ENCODE measurements around the gene LIMS2. TPM values are rescaled to one million over a fixed set of nuclear protein-coding genes. Genes with fewer than 3 reads are reported as not detected.

The LIMS2 gene
- total RNA-seq, 1 experiment from 2014 or later: 0.26 TPM

DNA sequence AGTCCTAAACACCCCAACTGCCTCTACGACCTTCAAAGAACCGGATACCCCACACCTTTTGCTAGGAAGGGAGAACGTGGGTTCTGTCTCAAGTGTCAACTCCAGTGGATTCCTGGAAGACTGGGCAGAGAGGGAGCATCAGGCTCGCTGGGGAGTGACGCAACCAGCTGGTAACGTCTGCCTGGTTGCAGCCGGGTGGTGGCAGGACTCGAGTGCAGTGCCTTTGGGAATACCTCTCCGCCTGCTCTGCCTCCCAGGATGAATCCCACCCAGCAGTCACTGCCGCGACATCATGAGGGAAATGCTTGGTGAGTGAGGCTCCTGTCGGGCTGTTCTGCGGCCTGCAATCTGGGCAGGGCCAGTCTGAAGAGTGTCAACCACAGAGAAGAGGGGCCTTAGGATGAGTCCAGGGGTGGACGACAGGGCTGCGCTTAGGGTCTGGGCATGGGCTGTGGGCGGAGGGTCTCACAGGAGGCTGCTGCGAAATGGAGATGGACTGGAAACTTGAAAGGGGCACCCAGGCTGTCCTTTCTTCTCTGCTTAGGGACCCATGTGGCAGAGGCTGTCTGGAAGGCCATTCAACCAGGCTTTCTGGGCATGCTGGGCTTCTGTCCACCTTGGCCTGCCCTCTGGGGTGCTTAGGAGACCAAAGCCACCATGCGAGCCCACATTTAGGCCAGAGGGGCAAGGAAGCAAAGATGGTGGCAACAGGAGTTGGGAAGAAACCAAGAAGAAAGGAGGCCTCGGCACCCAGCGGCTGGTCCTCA lies 16.5 kb downstream of the LIMS2 start:
- no peak for DNase-seq (ENCODE audit: low read depth)

DNA sequence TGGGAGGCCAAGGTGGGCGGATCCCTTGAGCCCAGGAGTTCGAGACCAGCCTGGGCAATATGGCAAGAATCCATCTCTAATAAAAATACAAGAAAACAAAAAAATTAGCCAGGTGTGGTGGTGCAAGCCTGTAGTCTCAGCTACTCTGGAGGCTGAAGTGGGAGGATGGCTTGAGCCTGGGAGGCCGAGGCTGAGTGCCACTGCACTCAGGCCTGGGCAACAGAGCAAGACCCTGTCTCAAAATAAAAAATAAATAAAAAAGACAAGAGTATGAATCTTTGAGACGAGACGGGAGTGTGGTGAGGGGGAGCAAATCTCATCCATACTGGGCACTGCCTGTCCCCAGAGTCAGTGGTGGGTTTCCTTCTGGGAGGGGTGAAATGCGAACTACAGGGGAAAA lies 17.2 kb downstream of the LIMS2 start:
- no peak for DNase-seq (ENCODE audit: low read depth)

DNA sequence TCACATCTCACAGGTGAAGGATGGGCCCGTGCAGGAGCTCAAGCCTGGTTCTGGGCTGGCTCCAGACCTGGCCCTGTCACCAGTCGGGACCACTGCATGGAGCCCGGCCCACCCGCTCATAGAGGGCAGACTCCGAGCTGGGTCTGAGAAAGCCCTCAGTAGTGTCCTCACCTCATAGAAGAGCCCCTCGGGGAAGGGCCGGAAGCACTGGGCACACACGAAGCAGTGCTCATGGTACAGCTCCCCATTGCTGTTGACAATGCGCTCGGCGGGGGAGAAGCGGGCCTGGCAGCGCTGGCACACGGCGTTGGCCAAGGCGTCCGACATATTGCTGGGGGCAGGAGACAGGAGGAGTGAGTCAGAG lies 18.1 kb downstream of the LIMS2 start:
- no peak for DNase-seq (ENCODE audit: low read depth)

DNA sequence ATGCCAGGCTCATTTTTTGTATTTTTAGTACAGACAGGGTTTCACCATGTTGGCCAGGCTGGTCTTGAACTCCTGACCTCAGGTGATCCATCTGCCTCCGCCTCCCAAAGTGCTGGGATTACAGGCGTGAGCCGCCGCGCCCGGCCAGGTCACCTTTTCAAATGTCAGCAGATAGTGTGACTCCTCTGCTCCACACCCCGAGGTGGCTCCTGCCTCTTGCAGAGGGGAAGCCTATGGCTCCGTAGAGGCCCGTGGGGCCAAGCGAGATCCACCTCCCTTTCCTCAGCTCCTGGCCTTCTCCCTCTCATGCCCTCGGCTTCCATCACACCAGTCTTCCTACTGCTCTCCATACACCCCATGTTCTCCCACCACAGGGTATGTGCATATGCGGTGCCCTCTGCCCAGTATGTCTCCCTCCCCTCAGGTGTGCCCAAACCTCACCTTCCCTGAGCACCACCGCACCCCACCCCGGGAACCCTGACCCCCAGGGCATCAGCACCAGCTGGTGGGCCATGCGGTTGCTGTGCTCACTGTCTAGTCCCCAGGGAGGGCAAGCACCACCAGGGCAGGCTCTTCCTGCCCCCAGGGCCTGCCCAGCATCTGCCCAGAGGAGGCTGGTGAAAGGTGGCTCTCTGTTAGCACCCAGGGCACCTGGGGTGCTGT lies 18.6 kb downstream of the LIMS2 start:
- DNase-seq (ENCODE audit: low read depth): no peak

DNA sequence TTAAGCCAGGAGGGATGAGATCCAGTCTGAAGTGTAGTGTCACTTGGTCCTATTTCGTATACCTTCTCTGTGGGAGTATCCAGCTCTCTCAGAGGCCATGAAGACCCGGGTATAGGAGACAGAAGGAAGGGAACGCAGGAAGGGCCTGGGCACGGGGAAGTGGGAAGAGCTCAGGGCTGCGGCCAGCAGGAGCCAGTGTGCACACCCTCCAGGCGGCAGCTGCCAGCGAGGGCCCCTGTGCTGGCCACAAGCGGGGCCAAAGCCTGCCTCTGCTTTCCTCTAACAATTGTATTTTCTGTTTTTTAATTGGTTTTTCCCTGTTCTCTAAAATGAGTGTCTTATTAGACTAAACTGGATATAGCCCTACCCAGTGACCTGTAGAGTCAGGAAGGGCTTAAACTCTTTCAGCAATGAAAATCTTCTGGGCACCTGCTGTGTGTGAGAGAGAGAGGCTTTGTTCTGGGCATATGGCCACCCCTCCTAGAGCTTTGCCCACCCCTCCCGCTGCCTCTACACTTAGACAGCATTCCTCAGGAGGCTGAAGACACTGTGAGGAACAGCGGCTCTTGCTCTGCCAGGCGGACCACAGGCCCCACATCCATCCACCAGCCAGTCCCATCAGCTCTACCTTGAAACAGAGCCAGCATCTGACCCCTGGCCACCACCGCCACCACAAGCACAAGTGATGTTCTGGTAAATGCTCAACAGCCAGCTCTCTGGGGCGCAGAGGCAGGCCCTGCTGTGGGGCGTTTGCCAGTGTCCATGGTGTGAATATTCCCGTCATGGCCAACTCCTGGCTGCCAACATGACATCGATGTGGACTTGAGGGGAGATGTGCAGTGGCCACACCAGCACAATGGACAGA lies 19.9 kb downstream of the LIMS2 start:
- DNase-seq (ENCODE audit: low read depth): no peak

DNA sequence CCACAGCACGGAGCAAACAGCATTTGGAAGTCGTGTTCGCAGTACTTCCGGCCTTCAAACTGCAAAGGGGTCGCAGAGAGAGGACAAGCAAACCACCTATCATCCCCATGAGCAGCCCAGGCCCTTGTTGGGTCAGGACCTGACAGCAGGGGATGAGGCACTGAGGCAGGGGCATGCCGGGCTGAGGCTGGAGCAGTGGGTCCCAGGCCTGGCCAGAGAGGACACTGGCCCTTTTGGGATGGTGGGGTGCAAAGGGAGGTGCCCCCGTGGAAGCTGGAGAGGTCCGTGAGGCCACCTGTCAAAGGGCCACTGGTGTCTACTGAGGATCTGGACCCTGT lies 20.5 kb downstream of the LIMS2 start:
- no peak for DNase-seq (ENCODE audit: low read depth)

DNA sequence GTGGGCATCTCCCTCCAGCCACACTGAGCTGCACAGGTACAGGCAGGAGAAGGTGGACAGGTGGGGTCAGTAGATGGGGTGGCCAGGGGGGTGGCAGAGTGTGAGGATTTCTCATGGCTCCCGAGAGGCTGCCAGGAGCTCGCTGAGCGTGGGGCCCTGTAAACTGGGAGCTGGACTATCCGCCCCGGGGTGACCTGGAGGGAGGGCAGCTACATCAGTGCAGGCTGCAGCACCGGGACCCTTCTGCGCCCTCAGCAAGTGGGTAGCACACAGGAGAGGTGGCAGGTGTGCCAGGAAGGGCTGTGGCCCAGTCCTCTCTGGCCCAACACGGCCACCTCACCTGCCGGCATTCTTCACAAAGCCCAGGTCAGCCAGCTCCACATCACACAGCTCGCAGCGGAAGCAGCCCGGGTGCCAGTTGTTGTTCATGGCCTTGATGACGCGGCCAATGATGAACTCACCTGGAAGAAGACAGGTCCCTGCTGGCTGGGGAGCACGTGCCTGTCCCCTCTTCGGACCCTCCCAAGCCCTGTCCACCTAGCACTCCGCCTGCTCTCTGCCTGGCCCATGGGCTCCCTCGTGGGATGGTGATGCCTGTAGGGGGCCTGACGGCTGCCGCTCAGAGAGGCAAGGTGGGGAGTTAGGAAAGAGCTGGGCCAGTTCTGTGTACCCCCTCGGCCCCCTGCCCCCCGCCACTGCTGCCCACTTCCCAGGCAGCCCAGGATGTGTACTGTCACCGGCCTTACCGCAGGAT lies 21.1 kb downstream of the LIMS2 start:
- no peak for DNase-seq (ENCODE audit: low read depth)

DNA sequence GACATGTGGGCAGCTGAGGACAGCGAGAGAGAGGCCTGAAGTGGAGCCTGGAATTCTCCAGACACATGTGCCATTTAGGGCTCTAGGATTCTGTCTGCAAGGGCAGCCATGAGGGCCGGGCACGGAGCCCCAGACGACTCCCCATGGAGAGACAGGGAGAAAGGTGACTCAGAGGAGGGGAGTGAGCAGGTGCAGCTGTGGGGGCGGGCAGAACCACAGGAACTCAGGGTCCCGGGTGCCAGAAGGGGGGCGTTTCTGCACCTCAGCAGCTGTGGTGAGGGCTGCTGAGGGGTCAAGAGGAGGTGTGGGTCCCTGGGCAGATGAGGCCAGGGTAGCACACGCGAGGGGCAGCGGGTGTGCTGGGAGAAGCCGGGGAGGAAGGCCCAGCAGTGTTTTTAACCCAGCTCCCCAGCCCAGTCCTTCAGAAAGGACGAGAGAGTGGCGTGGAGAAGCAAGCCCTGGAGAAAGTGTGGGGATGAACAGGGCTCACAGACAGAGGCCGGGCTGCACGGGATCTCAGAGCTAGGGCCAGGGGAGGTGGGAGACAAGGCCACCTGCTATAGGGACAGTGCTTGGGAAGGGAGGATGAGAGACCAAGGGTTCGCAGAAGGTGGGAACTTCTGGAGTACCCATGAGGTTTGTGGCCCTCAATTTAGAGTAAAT lies 21.8 kb downstream of the LIMS2 start:
- DNase-seq (ENCODE audit: low read depth): no peak

DNA sequence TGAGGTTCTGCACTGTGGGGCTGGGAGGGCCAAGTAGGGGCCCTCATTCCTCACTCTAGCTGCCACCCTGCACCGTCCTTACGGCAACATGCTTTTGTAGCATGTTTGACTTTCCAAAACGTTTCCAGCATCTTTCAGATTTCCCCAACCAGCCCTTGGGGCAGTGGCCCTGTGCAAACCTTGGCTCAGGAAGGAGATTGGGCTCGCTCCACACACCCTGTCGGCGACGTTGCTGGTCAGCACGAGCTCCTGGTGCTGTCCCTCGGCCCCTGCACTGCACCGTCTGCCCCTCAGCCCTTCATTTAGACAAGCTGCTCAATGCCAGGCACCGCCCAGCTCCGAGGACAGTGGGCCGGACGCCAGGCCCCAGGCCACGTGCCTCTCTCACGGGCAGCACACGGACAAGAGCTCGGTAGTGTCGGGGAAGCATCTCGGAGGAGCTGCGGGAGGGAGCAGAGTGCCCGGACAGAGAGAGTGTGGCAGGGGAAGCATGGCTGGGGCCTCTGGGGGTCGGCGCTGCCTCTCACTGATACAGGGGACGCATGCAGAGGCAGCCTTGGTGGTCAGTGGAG lies 22.5 kb downstream of the LIMS2 start:
- no peak for DNase-seq (ENCODE audit: low read depth)

DNA sequence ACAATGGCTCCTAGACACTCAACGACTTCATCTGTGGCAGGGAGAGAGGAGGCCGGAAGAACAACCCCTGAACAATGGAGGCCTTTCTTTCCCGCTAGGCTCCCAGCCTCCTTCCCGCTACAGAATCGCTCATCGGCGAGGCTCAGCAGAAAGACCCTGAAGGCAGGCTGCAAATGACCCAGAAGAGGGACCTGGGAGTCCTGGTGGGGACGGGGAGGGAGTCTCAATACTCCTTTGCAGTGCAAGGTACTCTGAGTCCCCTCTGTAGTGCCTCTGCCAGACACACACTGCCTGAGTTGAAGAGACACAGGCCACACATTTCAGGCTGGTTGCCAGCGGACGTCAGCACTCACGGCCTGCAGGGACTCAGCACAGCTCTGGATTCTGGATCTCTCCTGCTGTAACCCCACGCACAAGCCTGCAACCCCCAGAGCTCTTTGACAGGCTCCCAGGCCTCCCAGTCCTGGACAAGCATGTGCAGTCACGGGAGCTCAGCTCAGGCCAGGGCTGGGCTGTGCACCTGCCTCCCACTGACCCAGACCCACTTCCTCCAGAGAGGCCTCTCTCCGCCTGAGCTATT lies 23.3 kb downstream of the LIMS2 start:
- DNase-seq (ENCODE audit: low read depth): no peak

DNA sequence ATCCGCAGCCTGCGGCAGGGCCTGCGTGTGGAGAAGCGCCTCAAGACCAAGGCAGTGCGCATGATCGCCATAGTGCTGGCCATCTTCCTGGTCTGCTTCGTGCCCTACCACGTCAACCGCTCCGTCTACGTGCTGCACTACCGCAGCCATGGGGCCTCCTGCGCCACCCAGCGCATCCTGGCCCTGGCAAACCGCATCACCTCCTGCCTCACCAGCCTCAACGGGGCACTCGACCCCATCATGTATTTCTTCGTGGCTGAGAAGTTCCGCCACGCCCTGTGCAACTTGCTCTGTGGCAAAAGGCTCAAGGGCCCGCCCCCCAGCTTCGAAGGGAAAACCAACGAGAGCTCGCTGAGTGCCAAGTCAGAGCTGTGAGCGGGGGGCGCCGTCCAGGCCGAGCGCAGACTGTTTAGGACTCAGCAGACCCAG lies 23.9 kb downstream of the LIMS2 start:
- no peak for DNase-seq (ENCODE audit: low read depth)

DNA sequence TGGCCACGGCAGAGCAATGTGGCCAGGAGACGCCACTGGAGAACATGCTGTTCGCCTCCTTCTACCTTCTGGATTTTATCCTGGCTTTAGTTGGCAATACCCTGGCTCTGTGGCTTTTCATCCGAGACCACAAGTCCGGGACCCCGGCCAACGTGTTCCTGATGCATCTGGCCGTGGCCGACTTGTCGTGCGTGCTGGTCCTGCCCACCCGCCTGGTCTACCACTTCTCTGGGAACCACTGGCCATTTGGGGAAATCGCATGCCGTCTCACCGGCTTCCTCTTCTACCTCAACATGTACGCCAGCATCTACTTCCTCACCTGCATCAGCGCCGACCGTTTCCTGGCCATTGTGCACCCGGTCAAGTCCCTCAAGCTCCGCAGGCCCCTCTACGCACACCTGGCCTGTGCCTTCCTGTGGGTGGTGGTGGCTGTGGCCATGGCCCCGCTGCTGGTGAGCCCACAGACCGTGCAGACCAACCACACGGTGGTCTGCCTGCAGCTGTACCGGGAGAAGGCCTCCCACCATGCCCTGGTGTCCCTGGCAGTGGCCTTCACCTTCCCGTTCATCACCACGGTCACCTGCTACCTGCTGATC lies 24.4 kb downstream of the LIMS2 start:
- DNase-seq (ENCODE audit: low read depth): no peak

DNA sequence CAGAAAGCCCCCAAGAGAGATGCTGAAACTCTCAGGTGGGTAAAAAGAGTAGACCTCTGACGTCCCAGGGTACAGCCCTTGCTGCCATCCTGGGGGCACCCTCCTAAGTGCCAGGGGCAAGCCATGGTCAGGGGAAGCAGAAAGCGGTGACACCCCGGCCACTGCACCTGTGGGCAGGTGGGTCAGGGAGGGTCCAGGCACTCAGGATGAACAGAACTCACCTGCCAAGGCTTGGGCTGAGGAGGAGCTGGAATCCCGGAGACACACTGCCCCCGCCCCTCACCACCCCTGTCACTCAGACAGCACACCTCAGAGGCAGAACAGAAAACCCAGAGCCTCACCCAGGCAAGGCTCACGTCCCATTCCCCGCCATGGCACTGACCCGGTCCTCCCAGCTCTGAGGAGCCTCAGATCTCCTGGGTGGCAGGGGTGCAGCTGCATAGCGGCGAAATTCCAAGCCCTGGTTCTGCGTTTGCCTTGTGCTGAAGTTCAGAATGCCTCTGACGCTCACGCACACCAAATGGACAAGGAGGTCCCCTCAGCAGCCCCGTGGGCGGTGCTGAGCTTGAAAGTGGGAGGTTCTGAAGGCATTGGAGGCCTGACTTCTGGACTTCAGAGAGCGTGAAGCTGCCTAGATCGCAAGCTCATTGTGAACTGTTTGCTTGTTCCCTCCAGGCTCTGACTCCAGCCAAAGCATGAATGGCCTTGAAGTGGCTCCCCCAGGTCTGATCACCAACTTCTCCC lies 25.1 kb downstream of the LIMS2 start:
- no peak for DNase-seq (ENCODE audit: low read depth)

DNA sequence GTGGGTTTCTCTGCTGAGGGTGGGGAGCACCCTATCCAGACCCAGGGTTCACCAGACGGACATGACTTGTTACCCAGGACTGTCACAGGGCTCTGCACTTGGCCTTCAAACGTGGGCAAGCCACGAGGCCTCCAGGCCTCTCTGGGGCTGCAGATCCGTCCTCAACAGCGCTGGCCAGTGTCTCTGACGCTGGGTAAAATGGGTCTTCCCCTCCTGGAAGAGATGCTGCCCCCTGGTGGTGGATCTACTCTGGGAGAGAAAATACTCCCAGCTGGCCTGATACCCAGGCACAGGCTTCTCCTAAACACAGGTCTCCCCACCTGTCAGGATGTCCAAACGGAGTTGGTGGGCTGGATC lies 25.7 kb downstream of the LIMS2 start:
- DNase-seq (ENCODE audit: low read depth): peak; percentile 66

DNA sequence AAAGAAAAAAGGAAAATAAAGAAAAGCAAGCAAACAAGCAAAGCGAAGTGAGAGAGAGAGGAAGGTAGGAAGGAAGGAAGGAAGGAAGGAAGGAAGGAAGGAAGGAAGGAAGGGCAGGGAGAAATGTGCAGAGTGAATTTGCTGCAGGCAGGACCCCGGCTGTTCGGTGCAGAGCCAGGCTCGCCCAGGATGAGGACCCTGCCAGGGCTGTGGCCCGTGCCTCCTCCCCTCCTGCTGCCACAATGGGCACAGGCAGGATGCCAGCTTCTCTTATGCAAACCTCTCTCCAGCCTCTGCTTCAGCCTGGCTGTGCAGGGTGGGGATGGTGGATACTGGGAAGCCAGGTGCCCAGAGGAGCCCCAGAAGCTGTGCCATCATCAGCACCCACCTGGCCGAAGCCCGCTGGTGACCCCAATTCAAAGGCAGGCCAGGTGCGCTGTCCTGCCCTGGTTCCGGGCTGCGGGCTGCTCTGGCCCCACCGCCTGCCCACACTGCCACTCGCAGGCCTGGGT lies 26.2 kb downstream of the LIMS2 start:
- DNase-seq (ENCODE audit: low read depth): no peak

DNA sequence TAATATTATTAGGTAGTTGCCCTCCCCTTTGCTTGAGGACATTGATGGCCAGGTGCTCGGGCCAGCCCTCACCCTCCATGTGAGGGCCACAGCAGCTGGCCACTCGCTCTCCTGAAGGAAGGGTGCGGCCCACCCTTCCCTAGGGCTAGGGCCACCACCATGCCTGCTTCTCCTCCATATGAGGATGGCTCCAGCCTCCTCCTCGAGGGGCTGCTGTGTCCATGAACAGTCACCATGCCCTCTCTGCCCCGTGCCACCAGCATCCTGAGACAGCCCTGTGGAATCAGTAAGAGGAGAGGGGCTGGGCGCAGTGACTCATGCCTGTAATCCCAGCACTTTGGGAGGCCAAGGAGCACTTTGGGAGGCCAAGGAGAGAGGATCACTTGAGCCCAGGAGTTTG lies 27.0 kb downstream of the LIMS2 start:
- DNase-seq (ENCODE audit: low read depth): no peak

DNA sequence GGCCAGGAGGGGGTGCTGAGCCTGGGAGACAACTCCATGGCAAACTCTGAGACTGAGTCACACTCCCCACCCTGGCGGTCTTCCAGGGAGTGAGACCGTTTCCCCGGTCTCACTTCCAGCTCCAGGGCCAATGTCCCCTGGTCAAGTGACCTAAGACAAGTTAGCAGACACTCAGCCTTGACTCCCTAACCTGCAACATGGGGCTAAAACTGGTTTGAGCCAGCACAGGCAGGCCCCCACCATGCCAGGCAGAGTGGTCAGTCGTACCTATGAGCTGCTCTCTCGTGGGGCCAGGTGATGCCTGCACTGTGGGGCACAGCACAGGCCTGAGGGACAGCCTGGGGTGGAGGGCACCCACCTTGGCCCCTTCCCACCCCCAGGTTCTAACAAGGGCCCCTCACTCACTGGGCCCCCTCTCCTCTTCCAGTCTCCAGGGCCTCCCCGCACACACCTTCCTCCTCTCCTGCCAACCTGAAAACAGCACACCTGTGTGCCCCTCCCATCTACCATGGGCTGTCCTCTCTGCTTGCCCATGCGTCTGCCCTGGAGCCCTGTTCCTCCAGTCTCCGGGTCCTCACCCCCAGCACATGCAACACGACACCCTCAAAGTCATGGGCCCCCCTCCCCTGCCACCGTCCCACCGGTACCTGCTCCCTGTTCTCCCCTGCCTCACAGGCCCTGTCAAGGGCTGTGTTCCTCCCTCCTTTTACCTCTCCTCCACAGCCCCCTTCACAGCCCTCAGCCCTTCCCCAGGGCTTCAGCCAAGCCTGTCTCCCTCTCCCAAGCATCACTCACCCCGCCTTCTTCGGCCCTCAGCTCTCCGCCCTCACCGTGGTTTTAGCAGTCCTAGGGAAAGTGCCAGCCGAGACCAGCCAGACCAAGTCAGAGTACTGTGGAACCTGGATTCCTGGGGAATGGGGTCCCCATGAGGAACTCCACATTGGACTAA lies 27.8 kb downstream of the LIMS2 start:
- peak; percentile 60 for DNase-seq (ENCODE audit: low read depth)

Measured in HT1080 (cell line).